ENCODE results near the gene TMEM184C.

Gene TMEM184C

DNA sequence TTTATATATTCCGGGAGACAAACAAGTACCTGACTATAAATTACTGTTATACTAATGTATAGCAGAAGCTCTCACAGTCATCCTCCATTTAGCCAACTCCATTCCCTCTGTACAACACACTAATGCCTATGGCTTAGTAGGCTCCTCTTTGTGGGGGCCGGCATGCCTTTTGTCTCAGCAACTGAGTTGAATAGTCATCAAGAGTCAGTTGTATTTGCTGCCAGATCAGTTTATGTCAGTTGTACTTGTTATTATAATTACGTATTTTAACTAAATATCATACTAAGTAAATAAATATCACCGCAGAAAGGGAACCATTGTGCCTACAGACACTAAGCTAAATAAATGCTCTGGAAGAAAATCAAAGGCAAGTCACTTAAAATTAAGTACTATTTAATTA is 56.9 kb downstream of the TMEM184C start:
- DNase-seq = no peak

DNA sequence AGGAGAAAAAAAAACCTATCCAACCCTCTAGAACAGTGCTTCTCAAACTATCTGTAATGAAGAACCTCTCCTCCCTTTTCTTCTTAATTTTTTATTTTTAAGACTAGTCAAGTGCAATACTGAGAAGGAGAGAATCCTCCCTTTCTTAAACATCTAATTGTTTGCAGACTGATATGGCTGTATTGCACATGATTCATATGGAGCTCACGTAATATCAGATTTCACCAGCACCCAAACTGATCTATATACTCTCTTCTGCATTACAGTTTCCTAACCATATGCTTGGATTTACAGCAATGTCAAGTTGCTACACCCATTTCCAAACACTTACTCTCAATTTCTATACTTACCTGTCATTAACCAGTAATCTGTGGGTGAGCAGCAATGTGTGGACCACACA is 57.3 kb downstream of the TMEM184C start:
- no peak for DNase-seq

GRCh38 chr4:147678106-147678505 is 60.9 kb downstream of the TMEM184C start:
- DNase-seq = no peak

DNA sequence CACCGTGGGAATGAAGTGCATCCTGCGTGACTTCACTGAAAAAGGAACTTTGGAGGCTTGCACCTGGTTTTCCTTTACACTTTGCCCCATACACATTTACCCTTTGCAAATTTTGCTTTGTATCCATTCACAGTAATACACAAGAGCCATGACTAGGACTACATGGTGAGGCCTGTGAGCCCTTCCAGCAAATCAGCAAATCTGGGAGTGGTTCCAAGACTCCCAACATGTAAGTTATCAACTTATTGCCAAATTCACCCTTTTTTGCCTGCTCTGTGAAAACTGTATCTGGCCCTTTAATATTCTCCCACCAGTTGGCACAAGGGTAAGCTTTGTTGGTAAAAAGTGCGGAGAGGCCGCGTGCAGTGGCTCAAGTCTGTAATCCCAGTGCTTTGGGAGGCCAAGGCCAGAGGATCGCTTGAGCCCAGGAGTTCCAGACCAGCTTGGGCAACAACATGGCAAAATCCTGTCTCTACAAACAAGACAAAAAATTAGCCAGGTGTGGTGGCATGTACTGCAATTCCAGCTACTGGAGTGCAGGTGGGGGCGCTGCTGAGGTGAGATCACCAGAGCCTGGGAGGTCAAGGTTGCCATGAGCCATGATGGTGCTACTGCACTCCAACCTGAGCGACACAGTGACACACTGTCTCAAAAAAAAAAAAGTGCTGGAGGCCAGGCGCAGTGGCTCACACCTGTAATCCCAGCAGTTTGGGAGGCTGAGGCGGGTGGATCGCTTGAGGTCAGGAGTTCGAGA is 61.8 kb downstream of the TMEM184C start:
- DNase-seq = no peak

DNA sequence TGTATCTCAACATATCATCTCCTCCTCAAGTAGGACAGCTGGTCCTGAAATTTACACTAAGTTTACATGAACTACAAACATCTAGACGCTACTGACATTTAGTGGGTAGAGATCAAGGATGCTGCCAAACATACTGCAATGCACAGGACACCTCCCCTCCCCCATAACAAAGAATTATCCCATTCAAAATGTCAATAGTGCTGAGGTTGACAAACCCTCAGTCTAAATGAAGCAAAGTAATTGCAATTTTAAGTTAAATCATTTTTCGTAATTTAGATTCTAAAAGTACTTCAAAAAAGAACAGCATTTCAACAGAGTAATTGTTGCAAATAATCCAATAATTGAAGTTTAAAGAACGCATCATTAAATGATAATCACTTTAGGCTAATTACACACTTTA is 65.6 kb downstream of the TMEM184C start:
- DNase-seq = peak; percentile 5

DNA sequence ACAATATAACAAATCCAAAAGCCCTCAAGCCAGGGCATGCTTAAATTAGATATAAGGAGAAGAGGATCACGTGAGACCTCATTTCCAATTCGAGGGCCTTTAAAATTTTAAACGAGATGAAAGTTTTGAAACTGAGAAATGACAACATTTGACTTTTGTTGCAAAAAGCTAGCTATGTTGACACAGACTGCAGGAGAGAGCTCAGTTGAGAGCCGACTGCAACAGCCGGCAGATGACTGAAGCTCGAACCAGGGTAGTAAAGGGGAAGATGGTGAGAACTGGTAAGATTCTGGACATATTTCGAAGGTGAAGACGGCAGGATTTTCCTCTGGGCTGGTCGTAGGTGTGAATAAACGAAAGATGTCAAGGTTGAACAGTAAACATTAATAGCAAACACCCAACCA is 66.0 kb downstream of the TMEM184C start:
- DNase-seq = peak; percentile 28

GRCh38 chr4:147683717-147684700 is 66.8 kb downstream of the TMEM184C start, which contains the start of gene PRMT9:
Gene PRMT9, minus strand, starts transcription at chr4:147684163. Its CDS starts 176 bp downstream, at chr4:147683987.
- peak; percentile 89 for DNase-seq

GRCh38 chr4:147689067-147689466 is 71.9 kb downstream of the TMEM184C start:
- peak; percentile 57 for DNase-seq

GRCh38 chr4:147691820-147692219 is 74.6 kb downstream of the TMEM184C start:
- no peak for DNase-seq

- DNase-seq = no peak
Measured at GRCh38 chr4:147693218-147693617, 76.0 kb downstream of the TMEM184C start.

DNA sequence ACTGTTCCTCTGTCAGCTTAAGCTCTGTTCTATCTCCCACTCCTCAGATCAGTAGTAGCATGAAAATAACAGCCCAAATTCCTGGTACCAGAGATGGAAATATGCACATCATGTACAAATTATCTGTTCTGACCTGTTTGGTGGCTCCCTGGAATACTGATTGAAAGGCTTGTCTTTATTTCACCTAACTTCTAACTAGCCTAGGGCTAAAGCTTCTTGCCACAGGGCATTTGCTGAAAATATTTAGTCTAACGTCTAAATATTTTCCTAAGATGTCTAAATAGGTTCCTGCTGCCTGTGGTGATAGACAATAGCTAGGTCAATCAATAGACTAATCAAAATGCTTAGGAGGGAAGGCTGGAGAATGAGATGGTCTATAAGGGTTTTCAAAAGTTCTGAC is 79.7 kb downstream of the TMEM184C start:
- no peak for DNase-seq

DNA sequence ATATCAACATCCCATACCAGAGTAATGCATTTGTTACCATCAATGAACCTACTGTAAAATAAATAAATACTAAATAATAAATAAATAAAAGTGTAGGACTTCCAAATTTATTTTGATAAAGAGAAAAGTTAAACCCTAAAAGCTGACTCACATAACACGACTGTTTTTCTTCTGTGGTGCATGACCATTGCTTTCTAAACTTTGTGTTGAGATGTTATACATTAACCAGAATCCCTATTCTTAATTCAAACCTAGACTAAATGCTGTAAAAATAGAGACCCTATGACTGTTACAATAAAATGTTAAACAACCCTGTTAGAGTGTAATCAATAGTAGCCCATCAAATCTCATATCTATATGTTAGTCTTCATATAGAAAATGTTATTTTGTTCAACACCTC is 87.6 kb downstream of the TMEM184C start:
- no peak for DNase-seq

- DNase-seq = peak; percentile 80
Measured at GRCh38 chr4:147707892-147708672, 90.9 kb downstream of the TMEM184C start.

GRCh38 chr4:147709999-147710398 is 92.8 kb downstream of the TMEM184C start:
- DNase-seq = no peak

DNA sequence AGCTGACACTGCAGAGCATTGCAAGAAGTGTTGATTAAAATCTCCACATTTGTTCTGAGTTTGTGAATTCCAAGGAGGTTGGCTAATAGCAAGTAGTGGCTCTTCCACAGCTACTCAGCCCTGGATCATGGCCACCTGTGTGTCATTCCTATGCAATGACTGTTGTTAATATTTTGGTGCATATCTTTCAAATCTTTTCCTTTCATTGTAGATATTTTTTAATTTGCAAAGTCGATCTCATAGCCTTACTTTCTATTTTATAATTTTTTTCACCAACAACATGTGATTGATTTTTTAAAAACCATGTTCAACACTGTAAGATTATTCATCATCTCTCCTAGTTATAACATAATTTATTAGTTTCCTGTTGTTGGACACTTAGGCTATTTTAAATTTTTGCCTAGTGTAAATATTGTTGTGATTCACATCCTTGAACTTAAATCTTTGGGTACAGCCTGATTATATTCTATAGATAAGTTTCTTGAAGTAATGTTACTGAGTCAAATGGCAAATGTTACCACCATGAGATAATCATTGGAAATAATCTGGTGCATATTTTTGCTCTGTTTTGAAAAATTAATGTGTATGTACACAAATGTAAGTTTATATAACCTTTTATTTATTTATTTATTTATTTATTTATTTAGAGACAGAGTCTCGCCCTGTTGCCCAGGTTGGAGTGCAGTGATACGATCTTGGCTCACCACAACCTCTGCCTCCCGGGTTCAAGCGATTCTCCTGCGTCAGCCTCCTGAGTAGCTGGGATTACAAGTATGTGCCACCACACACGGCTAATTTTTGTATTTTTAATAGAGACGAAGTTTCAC is 97.6 kb downstream of the TMEM184C start:
- no peak for DNase-seq

GRCh38 chr4:147717878-147718277 is 100.7 kb downstream of the TMEM184C start:
- DNase-seq = no peak
